Fibroblast of mammary gland (primary cell): ENCODE results near the gene IL5.

Experiments used
- DNase-seq: peaks from one replicate; pipeline ENCODE4 v3.0.0-alpha.2; 2010; ENCODE audit warnings: low read depth
- H3K4me3 ChIP-seq: 2 replicates; pipeline ENCODE4 v1.5.1; 2011; ENCODE audit warnings: low read depth, mild to moderate bottlenecking, low read length, moderate library complexity; ENCODE audit not compliant: control insufficient read depth
- TF ChIP-seq, protein P1 (sequence below): conservative IDR thresholded peaks from 2 replicates; pipeline ENCODE4 v1.5.1; 2011; ENCODE audit warnings: low read depth, low read length, inconsistent platforms; ENCODE audit not compliant: control insufficient read depth, insufficient read depth

IL5 gene

DNA sequence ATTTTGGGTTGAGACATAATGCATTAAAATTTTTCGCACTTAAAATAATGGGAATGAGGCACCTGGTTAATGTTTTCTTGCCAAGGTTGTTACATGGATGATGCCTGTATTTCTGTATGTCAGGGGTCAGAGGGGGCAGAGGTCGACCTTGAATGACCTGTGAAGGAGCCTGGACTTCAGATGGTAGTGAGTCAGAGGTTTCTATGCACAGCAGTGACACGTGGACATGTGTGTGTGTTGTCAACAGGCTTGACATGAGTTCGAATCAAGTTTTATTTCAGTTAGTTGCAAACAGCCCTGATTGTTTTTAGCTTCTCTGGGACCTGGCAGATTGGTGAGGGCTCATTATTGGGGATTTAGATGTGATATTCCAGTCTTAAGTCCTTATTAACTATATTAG lies 3.6 kb downstream of the IL5 start:
- TF ChIP-seq, protein P1, sequence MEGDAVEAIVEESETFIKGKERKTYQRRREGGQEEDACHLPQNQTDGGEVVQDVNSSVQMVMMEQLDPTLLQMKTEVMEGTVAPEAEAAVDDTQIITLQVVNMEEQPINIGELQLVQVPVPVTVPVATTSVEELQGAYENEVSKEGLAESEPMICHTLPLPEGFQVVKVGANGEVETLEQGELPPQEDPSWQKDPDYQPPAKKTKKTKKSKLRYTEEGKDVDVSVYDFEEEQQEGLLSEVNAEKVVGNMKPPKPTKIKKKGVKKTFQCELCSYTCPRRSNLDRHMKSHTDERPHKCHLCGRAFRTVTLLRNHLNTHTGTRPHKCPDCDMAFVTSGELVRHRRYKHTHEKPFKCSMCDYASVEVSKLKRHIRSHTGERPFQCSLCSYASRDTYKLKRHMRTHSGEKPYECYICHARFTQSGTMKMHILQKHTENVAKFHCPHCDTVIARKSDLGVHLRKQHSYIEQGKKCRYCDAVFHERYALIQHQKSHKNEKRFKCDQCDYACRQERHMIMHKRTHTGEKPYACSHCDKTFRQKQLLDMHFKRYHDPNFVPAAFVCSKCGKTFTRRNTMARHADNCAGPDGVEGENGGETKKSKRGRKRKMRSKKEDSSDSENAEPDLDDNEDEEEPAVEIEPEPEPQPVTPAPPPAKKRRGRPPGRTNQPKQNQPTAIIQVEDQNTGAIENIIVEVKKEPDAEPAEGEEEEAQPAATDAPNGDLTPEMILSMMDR = no peak
- H3K4me3 ChIP-seq = no peak overlapping the region
- DNase-seq = peak; percentile 12

DNA sequence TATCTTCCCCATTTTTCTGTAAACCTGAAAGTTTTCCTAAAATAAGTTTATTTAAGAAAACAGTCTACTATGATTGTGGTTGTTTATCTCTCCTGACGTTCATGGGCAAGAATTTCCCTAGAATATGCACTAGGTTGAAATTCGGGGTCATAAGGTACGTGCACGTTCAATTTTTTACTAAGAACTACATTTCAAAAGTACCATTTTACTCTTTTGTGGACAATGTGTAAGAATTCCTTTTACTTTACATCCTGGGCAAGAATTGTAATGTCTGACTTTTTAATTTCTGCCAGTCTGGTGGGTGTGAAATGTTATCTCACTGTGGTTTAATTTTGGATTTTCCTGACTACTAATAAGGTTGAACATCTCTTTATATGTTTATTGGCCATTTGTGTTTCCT lies 12.4 kb downstream of the IL5 start:
- TF ChIP-seq, protein P1 = no peak

DNA sequence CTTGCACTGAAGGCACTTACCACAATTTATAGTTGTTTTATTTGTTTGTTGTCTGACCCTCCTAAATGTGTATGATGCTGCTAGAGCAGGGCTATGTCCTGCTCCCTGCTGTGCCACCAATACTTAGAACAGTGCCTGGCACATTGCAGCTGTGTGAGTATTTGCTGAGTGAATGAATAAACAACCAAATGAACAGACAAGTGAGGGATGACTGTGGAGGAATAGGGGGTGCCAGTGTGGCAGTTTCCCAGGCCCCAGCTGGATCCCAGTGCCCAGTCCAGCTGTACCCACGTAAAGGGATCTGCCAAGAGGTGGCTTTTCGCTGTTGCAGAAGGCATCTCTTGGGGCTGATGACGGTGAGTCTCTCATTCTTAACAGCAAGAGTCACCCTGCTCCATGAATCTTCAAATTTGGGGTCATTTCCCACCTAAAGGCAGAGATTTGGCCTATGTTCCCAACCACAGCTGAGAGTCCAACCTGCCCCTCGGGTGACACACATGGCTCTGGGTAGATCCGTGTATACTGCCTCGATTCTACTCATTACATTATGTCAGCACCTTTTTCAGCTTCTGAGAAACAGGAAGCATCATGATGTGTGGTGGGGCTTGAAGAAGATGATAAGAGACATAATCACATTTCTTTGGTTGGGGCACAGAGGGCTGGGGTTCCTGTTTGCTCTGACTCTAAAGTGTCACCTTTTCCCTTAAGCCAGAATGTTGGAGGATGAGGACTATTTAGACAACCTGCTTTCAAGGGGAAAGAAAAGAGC lies 14.3 kb downstream of the IL5 start:
- TF ChIP-seq, protein P1 = no peak
- no peak for DNase-seq

More for the DNA sequence above, 12.4 kb downstream of the IL5 start:
- H3K4me3 ChIP-seq = no peak overlapping the region
- no peak for DNase-seq

DNA sequence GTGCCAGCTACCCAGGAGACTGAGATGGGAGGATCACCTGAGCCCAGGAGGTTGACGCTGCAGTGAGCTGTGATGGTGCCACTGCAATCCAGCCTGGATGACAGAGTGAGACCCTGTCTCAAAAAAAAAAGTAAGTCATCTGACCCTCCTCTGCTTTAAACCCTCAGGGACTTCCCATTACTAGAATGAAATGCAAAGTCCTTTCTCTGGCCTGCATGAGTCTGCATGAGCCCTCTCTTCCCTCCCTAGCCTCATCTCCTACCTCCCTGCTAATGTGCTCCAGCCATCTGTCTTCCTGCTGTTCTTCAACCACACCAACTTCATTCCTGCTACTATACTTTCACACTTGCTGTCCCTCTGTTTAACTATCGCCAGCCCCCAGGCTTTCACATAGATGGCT lies 15.3 kb downstream of the IL5 start:
- H3K4me3 ChIP-seq = no peak overlapping the region
- TF ChIP-seq, protein P1 = no peak
- no peak for DNase-seq

More for the DNA sequence above, 14.3 kb downstream of the IL5 start:
- no peak overlapping the region for H3K4me3 ChIP-seq

DNA sequence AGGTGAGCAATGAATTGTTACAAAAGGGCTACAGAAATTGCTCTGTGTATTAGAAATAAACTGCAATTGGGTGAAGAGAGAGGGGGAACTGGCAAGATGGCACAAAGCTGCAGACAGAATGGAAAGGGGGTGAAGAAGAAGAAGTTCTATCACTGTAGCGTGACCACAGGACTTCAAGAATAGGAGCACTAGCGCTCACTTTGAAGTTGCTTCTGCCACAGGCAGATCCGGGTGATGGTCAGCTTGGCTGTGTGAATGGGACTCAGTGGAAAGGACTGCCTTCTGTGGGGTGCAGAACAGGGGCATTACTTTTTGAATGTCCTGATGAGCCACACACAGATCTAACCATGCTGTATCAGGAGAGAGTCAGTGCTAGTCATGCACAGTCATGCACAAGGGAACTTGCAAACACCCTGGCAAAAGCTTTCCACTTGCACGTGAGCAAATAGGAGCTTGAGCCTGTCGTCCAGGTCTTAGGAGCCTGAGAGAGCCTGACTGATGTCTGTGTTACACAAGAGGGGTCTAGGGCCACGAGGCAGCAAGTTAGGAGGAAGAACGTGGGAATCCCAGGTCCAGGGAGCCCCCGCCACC lies 16.3 kb downstream of the IL5 start:
- TF ChIP-seq, protein P1 = no peak
- DNase-seq = peak; percentile 25
- H3K4me3 ChIP-seq = no peak overlapping the region

DNA sequence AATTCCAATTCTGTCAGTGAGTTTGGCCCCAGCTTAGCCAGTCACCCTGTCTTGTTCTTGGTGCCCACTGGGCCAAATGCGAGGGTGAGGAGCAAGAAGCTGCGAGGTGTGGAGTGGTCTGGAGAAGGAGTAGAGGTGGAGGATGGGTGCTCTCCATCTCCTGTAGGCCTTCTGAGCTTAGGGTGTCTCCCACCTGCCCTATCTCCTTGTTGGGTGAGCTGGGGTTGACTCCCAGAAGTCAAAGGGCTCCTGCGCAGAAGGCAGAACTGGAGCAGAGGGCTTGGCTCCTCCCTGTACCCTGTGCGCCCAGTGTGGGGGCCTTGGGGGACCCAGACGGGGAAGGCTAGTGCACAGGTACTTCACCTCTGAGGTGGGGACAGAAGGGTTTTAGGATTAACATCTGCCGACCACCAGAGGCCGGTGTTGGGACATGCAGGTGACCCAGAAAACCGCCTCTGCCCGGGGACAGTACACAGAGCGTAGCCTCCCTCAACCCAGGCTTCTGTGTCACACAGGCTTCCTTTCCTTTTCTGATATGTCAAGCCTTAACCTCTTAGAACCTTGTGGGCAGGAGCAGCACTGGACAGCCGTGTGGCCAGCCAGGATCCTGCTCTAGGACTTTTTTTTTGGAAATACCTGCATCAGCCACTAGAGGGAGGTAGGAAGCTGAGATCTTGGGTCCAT lies 16.9 kb downstream of the IL5 start:
- no peak overlapping the region for H3K4me3 ChIP-seq
- TF ChIP-seq, protein P1 = peak; percentile 80
- DNase-seq = peak; percentile 45
